Dendritic cell treated with granulocyte-macrophage colony-stimulating factor and Interleukin-4, amounts not matched to agents 40 ng/mL and 50 ng/mL, for 4 days (primary cell): ENCODE measurements around the gene MORN5.

Experiments used
- H3K27ac Mint-ChIP-seq: one replicate; pipeline ENCODE4 v1.8.0; 2022; ENCODE audit warnings: mild to moderate bottlenecking, mixed read lengths
- H3K27me3 Mint-ChIP-seq: one replicate; pipeline ENCODE4 v1.8.0; 2022; ENCODE audit warnings: mild to moderate bottlenecking, mixed read lengths
- H3K36me3 Mint-ChIP-seq: one replicate; pipeline ENCODE4 v1.8.0; 2022; ENCODE audit warnings: low read depth, mixed read lengths
- H3K4me1 Mint-ChIP-seq: one replicate; pipeline ENCODE4 v1.8.0; 2022; ENCODE audit warnings: low read depth, mixed read lengths
- H3K4me3 Mint-ChIP-seq: one replicate; pipeline ENCODE4 v1.8.0; 2022; ENCODE audit warnings: mild to moderate bottlenecking, moderate library complexity, mixed read lengths
- H3K9me3 Mint-ChIP-seq: one replicate; pipeline ENCODE4 v1.8.0; 2022; ENCODE audit warnings: mixed read lengths
- intact Hi-C: fragments of 100-400 bp; cut with micrococcal nuclease; formaldehyde crosslinking; loops from one replicate; pipeline ENCODE4 v1.15.0; 2022

Gene MORN5

GRCh38 chr9:122128969-122129343 is 30.8 kb upstream of the MORN5 start:
- H3K9me3 Mint-ChIP-seq = no peaks in the 10 kb centered on the region
- no peaks in the 10 kb centered on the region for H3K36me3 Mint-ChIP-seq
- H3K27me3 Mint-ChIP-seq = peaks cover 64% of the 10 kb centered on the region
- peaks cover 7% of the 10 kb centered on the region for H3K4me1 Mint-ChIP-seq
- no peak overlapping the region for H3K27ac Mint-ChIP-seq
- no peak overlapping the region for H3K4me3 Mint-ChIP-seq
- intact Hi-C loops = no loop called here

DNA sequence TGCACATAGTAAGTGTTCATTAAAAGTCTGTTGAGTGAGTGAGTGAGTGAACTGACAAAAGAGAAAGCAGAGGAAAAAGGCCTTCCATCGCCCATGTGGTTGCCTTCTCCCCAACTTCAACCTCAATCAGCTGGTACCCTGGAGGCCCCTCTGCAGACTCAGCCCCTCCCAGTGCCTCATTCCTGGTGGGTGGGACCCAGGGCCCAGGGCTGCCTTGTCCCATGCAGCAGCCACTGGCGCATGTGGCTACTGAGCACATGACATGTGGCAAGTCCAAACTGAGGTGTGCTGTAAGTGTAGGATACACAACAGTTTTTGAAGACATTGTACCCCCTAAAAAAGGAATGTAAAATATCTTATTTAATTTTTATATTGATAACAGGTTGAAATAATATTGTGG is 29.7 kb upstream of the MORN5 start:
- H3K9me3 Mint-ChIP-seq = no peaks in the 10 kb centered on the region

GRCh38 chr9:122130837-122131236 is 28.9 kb upstream of the MORN5 start:
- no peak overlapping the region for H3K4me3 Mint-ChIP-seq
- no peaks in the 10 kb centered on the region for H3K9me3 Mint-ChIP-seq
- peaks cover 45% of the 10 kb centered on the region for H3K27me3 Mint-ChIP-seq
- intact Hi-C loops = no loop called here
- no peak overlapping the region for H3K27ac Mint-ChIP-seq
- H3K36me3 Mint-ChIP-seq = no peaks in the 10 kb centered on the region
- H3K4me1 Mint-ChIP-seq = peaks cover 7% of the 10 kb centered on the region

More for the DNA sequence above, 29.7 kb upstream of the MORN5 start:
- H3K4me1 Mint-ChIP-seq = peaks cover 7% of the 10 kb centered on the region
- intact Hi-C loops = no loop called here
- H3K27ac Mint-ChIP-seq = no peak overlapping the region
- no peaks in the 10 kb centered on the region for H3K36me3 Mint-ChIP-seq
- peaks cover 54% of the 10 kb centered on the region for H3K27me3 Mint-ChIP-seq
- H3K4me3 Mint-ChIP-seq = no peak overlapping the region

- H3K27ac Mint-ChIP-seq = no peak overlapping the region
- H3K4me1 Mint-ChIP-seq = peaks cover 2% of the 10 kb centered on the region
- no peak overlapping the region for H3K4me3 Mint-ChIP-seq
- no peaks in the 10 kb centered on the region for H3K9me3 Mint-ChIP-seq
- H3K27me3 Mint-ChIP-seq = peaks cover 39% of the 10 kb centered on the region
- no peaks in the 10 kb centered on the region for H3K36me3 Mint-ChIP-seq
- intact Hi-C loops = no loop called here
Observed at GRCh38 chr9:122131401-122132001, 28.2 kb upstream of the MORN5 start.

- H3K36me3 Mint-ChIP-seq = no peaks in the 10 kb centered on the region
- no peaks in the 10 kb centered on the region for H3K4me1 Mint-ChIP-seq
- H3K9me3 Mint-ChIP-seq = no peaks in the 10 kb centered on the region
- H3K4me3 Mint-ChIP-seq = no peak overlapping the region
- intact Hi-C loops = no loop called here
- H3K27ac Mint-ChIP-seq = no peak overlapping the region
- H3K27me3 Mint-ChIP-seq = peaks cover 31% of the 10 kb centered on the region
Observed at GRCh38 chr9:122132539-122132938, 27.2 kb upstream of the MORN5 start.

GRCh38 chr9:122133263-122133983 is 26.3 kb upstream of the MORN5 start:
- no peak overlapping the region for H3K4me3 Mint-ChIP-seq
- intact Hi-C loops = no loop called here

DNA sequence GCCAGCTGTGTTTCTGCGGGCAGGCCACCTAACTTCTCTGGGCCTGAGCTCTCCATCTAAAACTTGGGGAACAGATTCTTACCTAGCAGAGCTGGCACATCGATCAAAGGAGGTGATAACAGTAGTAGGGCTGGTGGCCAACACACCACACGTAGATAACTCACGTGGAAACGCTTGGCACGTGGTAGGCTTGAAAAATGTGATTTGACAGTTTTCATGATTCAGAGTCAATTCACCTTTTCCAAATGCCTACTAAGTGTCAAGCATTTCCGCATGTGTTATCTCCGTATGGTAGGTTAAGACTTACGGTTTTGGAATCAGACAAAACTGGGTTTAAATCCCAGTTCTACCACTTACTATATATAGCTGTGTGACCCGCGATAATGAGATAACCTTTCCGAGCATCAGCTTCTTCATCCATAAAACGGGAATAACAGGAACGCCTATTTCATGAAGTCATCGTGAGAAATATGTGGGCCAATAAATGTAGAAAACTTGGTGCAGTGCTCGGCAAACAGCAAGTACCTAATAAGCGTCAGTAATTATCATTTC is 25.6 kb upstream of the MORN5 start:
- intact Hi-C loops = no loop called here
- H3K4me1 Mint-ChIP-seq = no peaks in the 10 kb centered on the region
- no peak overlapping the region for H3K27ac Mint-ChIP-seq
- no peaks in the 10 kb centered on the region for H3K9me3 Mint-ChIP-seq
- no peak overlapping the region for H3K4me3 Mint-ChIP-seq
- H3K27me3 Mint-ChIP-seq = peaks cover 20% of the 10 kb centered on the region
- H3K36me3 Mint-ChIP-seq = no peaks in the 10 kb centered on the region

More at GRCh38 chr9:122133263-122133983, 26.3 kb upstream of the MORN5 start:
- no peaks in the 10 kb centered on the region for H3K4me1 Mint-ChIP-seq
- no peaks in the 10 kb centered on the region for H3K36me3 Mint-ChIP-seq
- H3K27me3 Mint-ChIP-seq = peaks cover 22% of the 10 kb centered on the region
- no peak overlapping the region for H3K27ac Mint-ChIP-seq
- H3K9me3 Mint-ChIP-seq = no peaks in the 10 kb centered on the region

DNA sequence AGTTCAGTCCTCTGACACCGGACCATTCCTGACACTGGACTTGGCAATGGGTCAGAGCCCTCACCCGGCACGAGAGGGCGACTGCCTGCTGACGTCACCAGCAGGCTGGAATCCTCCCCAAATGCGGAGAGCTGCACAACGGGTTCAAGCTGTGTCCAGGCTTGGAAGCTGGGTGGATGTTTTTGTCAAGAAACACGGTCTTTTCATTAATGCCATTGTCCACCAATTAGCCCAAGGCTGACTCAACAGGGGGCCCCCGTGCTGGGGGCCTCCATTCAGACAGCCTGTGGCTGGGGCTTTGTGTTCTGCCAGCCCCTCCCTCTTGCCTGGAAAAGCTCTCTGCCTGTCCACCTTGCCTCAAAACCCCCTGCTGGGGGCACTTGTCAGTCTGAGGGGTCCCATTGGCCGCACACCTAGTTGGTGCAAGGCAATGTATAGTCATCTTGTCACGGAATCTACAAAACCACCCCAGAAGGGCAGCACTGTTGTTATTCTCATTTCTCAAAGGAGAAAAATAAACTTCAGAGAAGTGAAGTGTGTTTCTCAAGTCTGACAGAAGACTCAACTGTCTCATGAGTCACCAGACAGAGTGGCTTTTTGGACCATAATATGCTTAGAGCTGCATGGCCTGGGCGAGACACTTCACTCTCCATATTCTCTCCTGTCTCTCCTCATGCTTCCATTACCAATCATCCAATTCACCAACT is 24.7 kb upstream of the MORN5 start:
- Mint-ChIP-seq H3K27ac (no peak overlapping the region), H3K36me3 (no peaks in the 10 kb centered on the region), H3K9me3 (no peaks in the 10 kb centered on the region), H3K4me3 (no peak overlapping the region), H3K4me1 (no peaks in the 10 kb centered on the region), H3K27me3 (peaks cover 17% of the 10 kb centered on the region)
- intact Hi-C loops = no loop called here

GRCh38 chr9:122135529-122135859 is 24.2 kb upstream of the MORN5 start:
- Mint-ChIP-seq H3K9me3 (no peaks in the 10 kb centered on the region), H3K4me1 (no peaks in the 10 kb centered on the region), H3K27me3 (peaks cover 16% of the 10 kb centered on the region)

DNA sequence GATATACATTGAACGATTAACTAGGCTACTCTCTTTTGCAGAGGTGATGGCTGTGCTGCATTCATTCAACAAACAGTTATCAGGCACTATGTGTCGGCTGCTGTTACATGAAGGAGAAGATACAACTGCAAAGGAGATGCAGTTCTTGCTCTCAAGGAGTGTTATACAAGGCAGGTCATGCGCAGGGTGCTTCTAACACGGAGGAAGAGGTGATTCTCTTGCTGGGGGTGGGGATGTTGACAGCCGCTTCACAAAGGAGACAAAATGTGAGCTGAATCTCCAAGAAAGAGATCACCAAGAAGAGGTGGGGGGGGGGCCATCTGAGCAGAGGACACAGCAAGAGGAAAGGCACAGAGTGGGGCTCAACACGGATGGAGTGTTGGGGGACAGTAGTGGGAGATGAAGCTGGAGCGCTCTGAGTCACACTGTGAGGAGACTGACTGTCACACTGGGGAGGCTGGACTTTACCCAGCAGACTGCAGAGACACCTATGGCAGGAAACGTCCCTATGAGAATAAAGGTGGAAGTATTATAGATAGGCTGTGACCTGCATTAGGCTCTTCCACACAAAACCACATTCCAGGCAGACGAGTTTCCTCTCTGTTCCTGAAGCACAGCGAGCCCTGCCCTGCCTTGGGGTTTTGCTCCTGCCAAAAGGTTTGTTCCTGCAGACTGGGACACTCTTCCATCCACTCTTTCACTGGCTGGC is 21.0 kb upstream of the MORN5 start:
- Mint-ChIP-seq H3K36me3 (peaks cover 11% of the 10 kb centered on the region), H3K4me3 (no peak overlapping the region)

More at GRCh38 chr9:122135529-122135859, 24.2 kb upstream of the MORN5 start:
- H3K4me3 Mint-ChIP-seq = no peak overlapping the region
- no peak overlapping the region for H3K27ac Mint-ChIP-seq
- H3K36me3 Mint-ChIP-seq = no peaks in the 10 kb centered on the region
- intact Hi-C loops = no loop called here

DNA sequence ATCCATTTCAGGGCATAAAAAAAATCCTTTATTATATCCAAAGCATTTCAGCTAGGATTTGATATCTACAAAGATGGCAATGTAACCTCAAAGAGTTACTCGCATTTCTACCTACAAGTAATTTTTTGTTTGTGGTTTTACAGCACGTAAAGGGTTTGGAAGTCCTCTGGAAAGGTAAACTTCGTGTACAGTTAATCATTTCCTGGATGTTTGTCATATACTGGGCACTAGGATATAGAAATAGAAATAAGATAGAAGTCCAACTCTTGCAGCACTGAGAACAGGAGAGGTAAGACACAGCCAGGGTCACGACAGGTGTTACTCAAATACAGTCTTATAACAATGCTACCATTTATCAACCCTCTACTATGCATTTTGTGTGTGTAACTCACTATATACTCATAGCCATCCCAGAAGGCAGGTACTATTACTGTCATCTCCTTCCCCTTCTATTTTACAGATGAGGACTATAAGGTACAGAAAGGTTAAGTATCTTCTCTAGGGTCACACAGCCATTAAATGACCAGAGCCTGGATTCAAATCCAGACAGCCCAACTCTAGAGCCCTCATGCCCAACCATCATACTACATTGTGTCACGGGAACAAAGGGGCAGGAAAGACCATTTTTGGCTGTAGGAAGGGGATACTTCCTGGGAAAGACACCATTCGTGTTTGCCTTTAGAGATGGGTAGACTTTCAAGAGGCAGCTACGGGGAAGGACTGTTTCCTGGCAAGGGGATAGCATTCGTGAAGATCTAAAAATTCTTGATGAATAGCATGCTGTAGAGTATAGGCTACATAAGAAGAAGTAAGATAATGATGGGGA is 19.1 kb upstream of the MORN5 start:
- Mint-ChIP-seq H3K4me1 (peaks cover 18% of the 10 kb centered on the region), H3K4me3 (no peak overlapping the region), H3K27me3 (peaks cover 2% of the 10 kb centered on the region), H3K36me3 (peaks cover 27% of the 10 kb centered on the region), H3K27ac (no peak overlapping the region), H3K9me3 (no peaks in the 10 kb centered on the region)
- intact Hi-C loops = no loop called here

More for the DNA sequence above, 21.0 kb upstream of the MORN5 start:
- peaks cover 2% of the 10 kb centered on the region for H3K27me3 Mint-ChIP-seq
- intact Hi-C loops = no loop called here
- H3K27ac Mint-ChIP-seq = no peak overlapping the region
- H3K9me3 Mint-ChIP-seq = no peaks in the 10 kb centered on the region
- peaks cover 9% of the 10 kb centered on the region for H3K4me1 Mint-ChIP-seq

GRCh38 chr9:122141671-122142070 is 18.0 kb upstream of the MORN5 start:
- H3K4me3 Mint-ChIP-seq = no peak overlapping the region
- no peaks in the 10 kb centered on the region for H3K9me3 Mint-ChIP-seq
- peaks cover 38% of the 10 kb centered on the region for H3K36me3 Mint-ChIP-seq
- H3K27me3 Mint-ChIP-seq = peaks cover 2% of the 10 kb centered on the region
- no peak overlapping the region for H3K27ac Mint-ChIP-seq
- intact Hi-C loops = no loop called here
- peaks cover 18% of the 10 kb centered on the region for H3K4me1 Mint-ChIP-seq

DNA sequence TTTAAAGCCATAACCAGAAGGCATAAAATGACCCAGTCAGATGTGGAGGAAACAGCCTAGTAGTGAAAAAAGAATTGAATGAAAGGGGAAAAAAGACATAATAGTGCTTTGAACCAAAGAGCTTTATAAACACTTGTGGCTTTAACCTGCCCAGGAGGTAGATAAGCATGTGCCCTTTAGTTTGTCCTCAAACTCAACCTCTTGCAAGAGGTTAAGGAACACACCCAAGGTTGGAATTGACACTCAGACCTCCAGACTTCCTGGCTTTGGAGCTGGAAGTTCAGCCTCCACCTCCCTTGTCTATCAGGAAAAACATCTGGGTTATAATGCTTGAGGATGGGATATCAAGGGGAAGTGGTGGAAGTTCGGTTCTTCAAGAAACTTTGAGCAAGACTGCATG is 16.4 kb upstream of the MORN5 start:
- Mint-ChIP-seq H3K27ac (no peak overlapping the region), H3K27me3 (no peaks in the 10 kb centered on the region), H3K4me1 (peaks cover 18% of the 10 kb centered on the region), H3K4me3 (no peak overlapping the region), H3K36me3 (peaks cover 54% of the 10 kb centered on the region), H3K9me3 (no peaks in the 10 kb centered on the region)
- intact Hi-C loops = no loop called here
